Activated CD4-positive, alpha-beta T cell treated with anti-CD3 and anti-CD28 coated beads, Interleukin-2, amount 10 ng/mL, durations not matched to agents 24 days and 14 days (primary cell): Measurements from ENCODE around the gene HOXC10. TPM values are rescaled to one million over a fixed set of nuclear protein-coding genes. Genes with fewer than 3 reads are reported as not detected.

Source experiments
- DNase-seq: peaks from one replicate; pipeline ENCODE4 v3.0.0; 2022
- H3K27ac Mint-ChIP-seq: one replicate; pipeline ENCODE4 v1.8.0; 2022; ENCODE audit warnings: mild to moderate bottlenecking, mixed read lengths
- H3K27me3 Mint-ChIP-seq: one replicate; pipeline ENCODE4 v1.8.0; 2022; ENCODE audit warnings: mixed read lengths
- H3K36me3 Mint-ChIP-seq: one replicate; pipeline ENCODE4 v1.8.0; 2022; ENCODE audit warnings: low read depth, mild to moderate bottlenecking, mixed read lengths
- H3K4me1 Mint-ChIP-seq: one replicate; pipeline ENCODE4 v1.8.0; 2021; ENCODE audit warnings: mixed read lengths
- H3K4me3 Mint-ChIP-seq: one replicate; pipeline ENCODE4 v1.8.0; 2022; ENCODE audit warnings: mild to moderate bottlenecking, moderate library complexity, mixed read lengths
- H3K9me3 Mint-ChIP-seq: one replicate; pipeline ENCODE4 v1.8.0; 2021; ENCODE audit warnings: mixed read lengths
- intact Hi-C: fragments of 100-400 bp; cut with micrococcal nuclease; formaldehyde crosslinking; loops from one replicate; pipeline ENCODE4 v1.15.1; 2023
- total RNA-seq: library from RNA; stranded (reverse); gene quantifications from 2 replicates; pipeline ENCODE4 v1.2.3, GENCODE V29; 2022

Gene HOXC10
- total RNA-seq, 1 donor from 2014 or later = not detected

DNA sequence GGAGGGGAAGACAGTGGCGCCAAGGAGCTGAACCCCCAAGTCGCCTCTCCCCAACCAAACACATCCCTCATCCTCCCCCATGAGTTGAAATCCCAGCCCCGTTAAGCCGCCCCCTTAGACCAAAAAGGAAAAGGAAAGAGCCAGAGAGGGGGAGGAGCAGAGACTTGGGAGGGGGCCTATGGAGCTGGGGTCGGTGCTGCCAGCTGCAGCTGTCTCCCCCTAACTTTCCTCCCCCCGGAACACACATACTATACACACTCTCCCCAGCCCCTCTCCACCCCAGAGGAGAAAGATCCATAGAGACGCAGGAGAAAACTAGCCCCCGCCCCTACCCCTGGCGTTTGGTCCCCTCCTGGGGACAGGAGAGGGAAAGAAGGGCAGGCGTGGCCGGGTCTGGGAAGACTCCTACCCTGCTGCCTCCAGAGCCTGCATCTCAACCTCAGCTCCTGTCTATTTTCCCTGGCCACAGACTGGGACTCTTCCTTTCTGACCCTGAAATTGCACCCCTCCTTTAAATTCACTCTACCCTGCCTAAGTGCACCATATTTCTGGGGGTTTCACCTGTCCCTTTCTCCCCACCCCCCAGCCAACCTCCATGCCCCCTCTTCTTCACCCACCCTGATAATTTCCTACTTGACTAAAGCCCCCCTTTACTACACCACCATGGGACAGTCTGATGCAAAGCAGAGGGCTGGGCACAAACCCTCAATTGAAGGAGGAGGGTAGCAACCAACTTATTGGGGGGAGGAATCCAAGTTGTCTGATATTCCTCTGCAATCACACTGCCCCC, 13.4 kb downstream of the HOXC10 start:
- no peaks in the 10 kb centered on the region for H3K9me3 Mint-ChIP-seq
- DNase-seq = no peak
- peaks cover 90% of the 10 kb centered on the region for H3K27me3 Mint-ChIP-seq
- H3K27ac Mint-ChIP-seq = no peak overlapping the region
- peaks cover 23% of the 10 kb centered on the region for H3K4me1 Mint-ChIP-seq
- no peak overlapping the region for H3K4me3 Mint-ChIP-seq
- peaks cover 3% of the 10 kb centered on the region for H3K36me3 Mint-ChIP-seq
- intact Hi-C loops = loop anchor here (5.0 to 10.0 kb wide), 3 partner anchors 34 to 64 kb away; partner anchors contain the start of genes HOXC13, HOXC4 and HOXC5

DNA sequence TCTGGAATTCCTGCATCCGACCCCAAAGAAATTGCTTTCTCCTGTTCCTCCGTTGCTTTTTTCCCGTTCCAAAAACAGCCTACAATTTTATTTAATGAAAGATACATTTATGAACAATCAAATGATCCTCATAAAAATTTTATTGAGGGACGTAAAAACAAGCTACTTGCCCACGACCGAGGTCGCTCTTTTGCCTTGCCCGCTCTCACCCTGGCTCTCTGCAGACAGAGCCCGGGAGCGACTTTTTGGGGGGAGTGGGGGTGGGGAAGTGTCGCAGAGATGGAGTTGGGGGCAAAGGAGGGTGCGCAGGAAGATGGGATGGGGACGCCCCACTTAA, 13.9 kb downstream of the HOXC10 start:
- Mint-ChIP-seq H3K9me3 (no peaks in the 10 kb centered on the region), H3K4me3 (no peak overlapping the region), H3K27ac (no peak overlapping the region), H3K4me1 (peaks cover 23% of the 10 kb centered on the region), H3K36me3 (peaks cover 3% of the 10 kb centered on the region), H3K27me3 (peaks cover 89% of the 10 kb centered on the region)
- DNase-seq = no peak
- intact Hi-C loops = loop anchor here (5.0 to 10.0 kb wide), 3 partner anchors 33 to 64 kb away; partner anchors contain the start of genes HOXC13, HOXC4 and HOXC5

DNA sequence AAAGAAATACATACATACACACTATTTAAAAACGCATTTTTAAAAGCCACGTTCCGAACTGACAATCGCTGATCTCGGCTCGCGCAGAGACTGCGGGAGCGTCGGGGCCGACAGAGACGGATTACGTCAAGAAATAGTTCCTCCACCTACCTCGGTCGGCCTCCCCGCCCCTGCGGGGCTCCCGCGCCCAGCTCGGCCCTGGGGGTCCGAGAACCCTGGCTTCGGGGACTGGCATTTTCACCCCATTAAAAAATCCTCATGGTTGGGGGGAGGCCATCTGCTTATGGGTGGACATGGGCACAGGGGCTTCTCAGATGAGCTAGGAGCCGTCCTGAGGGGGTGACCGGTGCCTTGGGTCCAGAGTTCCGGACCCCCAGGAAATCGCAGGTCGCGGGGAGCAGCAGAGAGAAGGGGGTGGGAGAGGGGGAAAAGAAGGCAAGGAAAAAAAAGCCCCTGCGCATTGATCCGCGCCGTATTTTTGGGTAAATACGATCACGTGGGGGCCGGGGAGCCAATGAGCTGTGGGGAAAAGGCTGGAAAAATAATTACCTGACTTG, 14.7 kb downstream of the HOXC10 start:
- Mint-ChIP-seq H3K27ac (peak overlapping the region; percentile 56), H3K27me3 (peaks cover 92% of the 10 kb centered on the region), H3K4me1 (peaks cover 21% of the 10 kb centered on the region), H3K36me3 (no peaks in the 10 kb centered on the region), H3K4me3 (peak overlapping the region; percentile 39), H3K9me3 (no peaks in the 10 kb centered on the region)
- intact Hi-C loops = loop anchor here (5.0 to 10.0 kb wide), 4 partner anchors 33 to 365 kb away; partner anchors contain the start of genes GPR84, HOXC13, HOXC4 and HOXC5
- DNase-seq = no peak

DNA sequence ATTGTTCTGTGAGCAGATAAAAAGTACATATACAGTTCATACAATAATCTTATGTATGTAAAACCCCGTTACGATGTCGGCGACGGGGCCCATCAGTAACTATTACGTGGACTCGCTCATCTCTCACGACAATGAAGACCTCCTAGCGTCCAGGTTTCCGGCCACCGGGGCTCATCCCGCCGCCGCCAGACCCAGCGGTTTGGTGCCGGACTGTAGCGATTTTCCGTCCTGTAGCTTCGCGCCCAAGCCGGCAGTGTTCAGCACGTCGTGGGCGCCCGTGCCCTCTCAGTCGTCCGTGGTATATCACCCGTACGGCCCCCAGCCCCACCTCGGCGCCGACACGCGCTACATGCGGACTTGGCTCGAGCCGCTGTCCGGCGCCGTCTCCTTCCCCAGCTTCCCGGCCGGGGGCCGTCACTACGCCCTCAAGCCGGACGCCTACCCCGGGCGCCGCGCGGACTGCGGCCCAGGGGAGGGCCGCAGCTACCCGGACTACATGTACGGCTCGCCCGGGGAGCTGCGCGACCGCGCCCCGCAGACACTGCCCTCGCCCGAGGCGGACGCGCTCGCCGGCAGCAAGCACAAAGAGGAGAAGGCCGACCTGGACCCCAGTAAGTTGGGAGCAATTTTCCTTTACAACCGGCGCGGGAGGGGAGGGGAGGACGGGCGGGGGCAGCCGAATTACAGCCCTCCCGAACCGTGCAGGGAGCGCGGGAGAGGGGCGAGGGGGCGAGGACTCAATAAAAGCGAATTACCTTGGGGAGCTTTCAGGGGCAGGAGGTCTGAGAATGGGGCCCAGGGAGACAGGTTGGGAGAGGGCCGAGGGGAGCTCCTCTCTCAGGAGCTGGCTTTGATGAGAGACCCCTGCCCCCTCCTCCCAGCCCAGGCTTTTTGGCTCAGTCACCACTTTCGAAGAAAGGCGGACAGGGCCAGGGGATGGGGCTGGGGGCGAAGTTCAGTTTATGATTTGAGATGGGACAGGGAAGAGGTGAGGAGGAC, 15.5 kb downstream of the HOXC10 start, which contains the start of gene HOXC9:
Gene HOXC9 (plus strand): TSS at position 46 of the 999 bp plus-strand sequence. CDS start 28 bp downstream, at position 74.
- H3K27ac Mint-ChIP-seq = peak within 1 kb of the TSS; percentile 56
- intact Hi-C loops = loop anchor here (10.0 kb wide), 1 partner anchor 364 kb away; the partner anchor contains the start of gene GPR84
- H3K4me3 Mint-ChIP-seq = peak within 1 kb of the TSS; percentile 39
- H3K9me3 Mint-ChIP-seq = no peaks in the 10 kb centered on the region
- H3K27me3 Mint-ChIP-seq = peaks cover 92% of the 10 kb centered on the region
- no peaks in the 10 kb centered on the region for H3K36me3 Mint-ChIP-seq
- no peak for DNase-seq
- peaks cover 20% of the 10 kb centered on the region for H3K4me1 Mint-ChIP-seq

DNA sequence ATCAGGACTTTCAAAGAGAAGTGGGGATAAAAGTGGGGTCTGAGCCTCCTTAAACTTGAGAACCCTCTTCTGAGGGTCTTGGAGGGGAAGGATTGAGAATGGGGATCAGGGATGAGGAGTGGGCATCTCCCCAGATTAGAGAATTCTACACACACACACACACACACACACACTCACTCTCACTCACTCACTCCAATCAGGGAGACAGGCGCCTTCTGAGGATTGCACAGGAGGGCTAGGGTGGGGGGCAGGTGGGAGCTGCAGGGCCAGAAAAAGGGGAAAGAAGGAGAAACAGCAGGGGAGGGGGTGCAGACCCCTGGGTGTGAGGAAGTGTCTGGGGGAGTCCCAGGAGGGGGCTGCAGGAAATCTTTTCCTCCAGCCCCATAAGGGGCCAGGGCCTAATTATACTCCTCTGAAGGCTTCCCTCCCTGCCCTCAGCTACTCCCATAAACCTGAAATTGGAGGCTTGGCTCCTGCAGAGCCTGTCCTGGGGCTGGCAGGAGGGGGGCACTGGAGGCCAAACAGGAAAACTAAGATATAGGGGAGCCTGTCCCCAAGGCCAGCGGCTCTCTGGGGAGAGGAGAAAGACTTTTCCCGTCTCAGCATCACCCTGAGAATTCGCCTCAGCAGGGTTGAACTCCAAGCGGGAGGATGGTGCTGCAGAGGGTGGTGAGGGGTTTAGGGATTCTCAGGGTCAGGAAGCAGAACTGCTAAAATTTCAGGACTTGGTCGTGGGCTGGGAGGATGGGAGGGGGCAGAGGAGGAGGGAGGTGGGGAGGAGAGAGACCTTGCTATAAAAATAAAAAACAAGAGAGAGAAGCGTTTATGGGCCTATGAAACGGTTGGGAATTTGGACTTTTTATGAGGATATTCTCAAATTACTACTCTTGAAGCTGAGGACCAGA, 16.6 kb downstream of the HOXC10 start:
- Mint-ChIP-seq H3K36me3 (no peaks in the 10 kb centered on the region), H3K4me3 (no peak overlapping the region), H3K27me3 (peaks cover 94% of the 10 kb centered on the region), H3K9me3 (no peaks in the 10 kb centered on the region), H3K4me1 (peaks cover 22% of the 10 kb centered on the region), H3K27ac (peak overlapping the region; percentile 34)
- intact Hi-C loops = loop anchor here (10.0 kb wide), 1 partner anchor 363 kb away; the partner anchor contains the start of gene GPR84
- no peak for DNase-seq

DNA sequence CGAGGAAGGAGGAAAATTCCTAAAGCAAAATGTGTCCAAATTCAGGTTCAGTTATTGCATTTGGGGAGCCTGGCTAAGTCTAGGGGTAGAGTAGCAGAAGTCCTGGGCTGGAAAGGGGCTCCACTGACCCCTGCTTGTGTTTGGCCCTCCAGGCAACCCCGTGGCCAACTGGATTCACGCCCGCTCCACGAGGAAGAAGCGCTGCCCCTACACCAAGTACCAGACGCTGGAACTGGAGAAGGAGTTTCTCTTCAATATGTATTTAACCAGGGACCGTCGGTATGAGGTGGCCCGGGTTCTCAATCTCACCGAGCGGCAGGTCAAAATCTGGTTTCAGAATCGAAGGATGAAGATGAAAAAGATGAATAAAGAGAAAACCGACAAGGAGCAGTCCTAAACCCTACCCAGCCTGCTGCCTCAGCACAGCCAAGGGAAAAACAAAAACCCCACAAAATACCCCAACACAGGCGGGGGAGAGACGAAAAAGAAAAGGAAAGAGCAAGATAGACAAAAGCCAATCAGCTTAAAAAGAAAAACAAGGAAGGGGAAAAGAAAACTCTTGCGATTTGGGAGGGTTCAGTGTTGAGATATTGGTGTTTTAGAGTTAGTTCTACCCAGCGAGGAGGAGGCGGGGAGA, 17.4 kb downstream of the HOXC10 start:
- H3K4me1 Mint-ChIP-seq = peaks cover 24% of the 10 kb centered on the region
- no peaks in the 10 kb centered on the region for H3K36me3 Mint-ChIP-seq
- peaks cover 97% of the 10 kb centered on the region for H3K27me3 Mint-ChIP-seq
- H3K4me3 Mint-ChIP-seq = no peak overlapping the region
- no peak for DNase-seq
- H3K9me3 Mint-ChIP-seq = no peaks in the 10 kb centered on the region
- no peak overlapping the region for H3K27ac Mint-ChIP-seq
- intact Hi-C loops = loop anchor here (10.0 kb wide), 1 partner anchor 362 kb away; the partner anchor contains the start of gene GPR84

GRCh38 chr12:54002915-54003389, 18.0 kb downstream of the HOXC10 start:
- no peak overlapping the region for H3K4me3 Mint-ChIP-seq
- no peaks in the 10 kb centered on the region for H3K9me3 Mint-ChIP-seq
- no peak overlapping the region for H3K27ac Mint-ChIP-seq
- H3K36me3 Mint-ChIP-seq = no peaks in the 10 kb centered on the region
- H3K4me1 Mint-ChIP-seq = peaks cover 22% of the 10 kb centered on the region
- intact Hi-C loops = loop anchor here (10.0 kb wide), 1 partner anchor 362 kb away; the partner anchor contains the start of gene GPR84
- no peak for DNase-seq
- peaks cover 96% of the 10 kb centered on the region for H3K27me3 Mint-ChIP-seq

- peaks cover 96% of the 10 kb centered on the region for H3K27me3 Mint-ChIP-seq
- no peaks in the 10 kb centered on the region for H3K36me3 Mint-ChIP-seq
- H3K4me1 Mint-ChIP-seq = peaks cover 22% of the 10 kb centered on the region
- intact Hi-C loops = loop anchor here (10.0 kb wide), 1 partner anchor 361 kb away; the partner anchor contains the start of gene GPR84
- H3K27ac Mint-ChIP-seq = no peak overlapping the region
- DNase-seq = no peak
- no peaks in the 10 kb centered on the region for H3K9me3 Mint-ChIP-seq
- no peak overlapping the region for H3K4me3 Mint-ChIP-seq
Measured at GRCh38 chr12:54003625-54004024, 18.7 kb downstream of the HOXC10 start.

DNA sequence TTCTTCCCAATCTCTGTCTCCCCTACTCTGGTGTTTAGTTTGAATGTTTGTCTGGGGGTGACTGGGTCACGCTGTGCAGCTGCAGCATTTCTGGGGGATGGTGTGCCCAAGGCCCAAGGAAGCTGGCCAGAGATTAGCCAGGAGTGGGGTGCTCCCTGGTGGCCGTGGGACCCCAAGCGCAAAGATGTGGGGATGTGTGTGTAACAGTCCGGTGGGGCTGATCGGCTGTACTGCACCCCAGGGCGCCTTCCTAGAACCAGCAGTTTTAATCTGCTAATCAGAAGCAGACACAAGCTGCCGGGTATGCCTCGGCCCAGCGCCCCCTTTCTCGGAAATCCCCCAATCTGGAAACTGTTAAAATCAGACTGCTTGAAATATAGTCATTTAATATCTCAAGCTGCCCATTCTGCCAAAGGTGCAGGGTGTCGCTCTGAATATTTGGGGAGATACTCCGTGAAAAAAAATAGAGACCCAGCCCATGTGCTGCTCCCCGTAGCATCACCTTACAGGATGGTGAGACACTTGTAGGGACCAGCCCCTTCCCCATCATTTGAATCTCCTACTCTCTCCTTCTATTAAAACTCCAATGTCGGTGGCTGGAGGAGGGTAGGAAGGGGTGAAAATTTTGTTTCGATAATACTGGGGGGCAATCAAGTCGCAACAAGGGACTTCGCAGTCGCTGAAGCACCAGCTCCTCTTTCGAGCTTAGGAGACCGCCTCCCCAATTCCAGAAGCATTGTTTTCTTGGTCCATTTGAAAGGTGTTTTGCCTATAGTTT, 19.3 kb downstream of the HOXC10 start:
- Mint-ChIP-seq H3K4me1 (peaks cover 23% of the 10 kb centered on the region), H3K9me3 (no peaks in the 10 kb centered on the region), H3K27me3 (peaks cover 93% of the 10 kb centered on the region), H3K4me3 (no peak overlapping the region), H3K27ac (no peak overlapping the region), H3K36me3 (no peaks in the 10 kb centered on the region)
- intact Hi-C loops = loop anchor here (10.0 kb wide), 1 partner anchor 361 kb away; the partner anchor contains the start of gene GPR84
- no peak for DNase-seq

DNA sequence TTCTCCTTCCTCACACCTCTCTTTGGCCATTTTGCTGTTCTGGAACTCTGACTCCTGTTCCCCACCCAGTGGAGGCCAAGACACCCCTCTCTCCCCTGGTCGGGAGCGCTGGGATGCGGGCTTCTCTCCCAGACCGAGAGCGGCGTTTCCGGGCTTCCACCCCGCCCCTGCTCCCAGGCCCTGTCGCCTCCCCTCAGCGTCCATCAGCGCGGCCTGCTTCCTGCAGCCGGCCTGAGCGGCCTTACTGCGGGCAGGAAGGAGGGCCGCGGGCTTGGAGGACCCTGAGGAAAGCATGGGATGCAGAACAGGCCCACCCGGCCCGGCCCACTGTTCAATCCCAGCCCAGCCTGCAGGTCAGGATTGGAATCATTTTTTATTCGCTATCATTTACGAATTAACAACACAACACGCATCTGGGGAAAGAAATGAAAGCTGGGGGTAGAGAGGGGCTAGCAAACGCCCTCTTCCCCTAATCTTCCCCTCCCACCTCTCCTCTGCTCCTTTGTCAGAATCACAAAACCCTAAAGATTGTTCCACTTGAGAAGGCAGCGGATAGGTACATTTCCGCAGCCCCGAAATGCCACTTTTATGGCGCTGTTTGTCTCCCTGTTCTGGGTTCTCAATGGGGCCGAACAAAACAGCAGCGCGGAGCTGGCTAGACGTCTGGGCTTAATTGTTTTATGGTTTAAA, 20.0 kb downstream of the HOXC10 start:
- Mint-ChIP-seq H3K9me3 (no peaks in the 10 kb centered on the region), H3K4me3 (no peak overlapping the region), H3K27me3 (peaks cover 93% of the 10 kb centered on the region), H3K27ac (no peak overlapping the region), H3K4me1 (peaks cover 28% of the 10 kb centered on the region), H3K36me3 (no peaks in the 10 kb centered on the region)
- no peak for DNase-seq
- intact Hi-C loops = loop anchor here (10.0 kb wide), 1 partner anchor 360 kb away; the partner anchor contains the start of gene GPR84

GRCh38 chr12:54005531-54005852, 20.5 kb downstream of the HOXC10 start:
- H3K4me1 Mint-ChIP-seq = peaks cover 28% of the 10 kb centered on the region
- H3K36me3 Mint-ChIP-seq = no peaks in the 10 kb centered on the region
- H3K27me3 Mint-ChIP-seq = peaks cover 95% of the 10 kb centered on the region
- H3K27ac Mint-ChIP-seq = peak overlapping the region; percentile 20
- no peaks in the 10 kb centered on the region for H3K9me3 Mint-ChIP-seq
- no peak overlapping the region for H3K4me3 Mint-ChIP-seq
- intact Hi-C loops = loop anchor here (10.0 kb wide), 1 partner anchor 359 kb away; the partner anchor contains the start of gene GPR84
- no peak for DNase-seq
